ENCODE data around the gene CCDC57. TPM values are rescaled to one million over a fixed set of nuclear protein-coding genes. Genes with fewer than 3 reads are reported as not detected.
A peak's percentile ranks its signal among the peaks of the same experiment; 100 is the strongest.

The CCDC57 gene
- total and polyA plus RNA-seq, 9 of the 15 experiments (the other 6 are each of a cell fraction or from before 2014, with no cell fraction given) = 0.83 to 36.2 (median 13.6) TPM

- TF ChIP-seq ZNF740 (CRISPR knock-in tag; IDR thresholded peaks at IDR 0.05) (no peak), ZNF740 (tag; IDR thresholded peaks at IDR 0.05) (no peak), CC2D1A (IDR thresholded peaks at IDR 0.05) (no peak)
- TF ChIP-seq, protein P1, sequence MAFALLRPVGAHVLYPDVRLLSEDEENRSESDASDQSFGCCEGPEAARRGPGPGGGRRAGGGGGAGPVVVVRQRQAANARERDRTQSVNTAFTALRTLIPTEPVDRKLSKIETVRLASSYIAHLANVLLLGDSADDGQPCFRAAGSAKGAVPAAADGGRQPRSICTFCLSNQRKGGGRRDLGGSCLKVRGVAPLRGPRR (CRISPR knock-in tag; IDR thresholded peaks at IDR 0.05) = no peak
Observed at GRCh38 chr17:82126556-82127314, 85.9 kb downstream of the CCDC57 start (continued).

- H3K36me3 ChIP-seq (ENCODE audit: control insufficient read depth, insufficient read depth, low read length) = peaks cover 3% of the 10 kb centered on the region; the same call in 1 of the 3 replicates
- ChIA-PET CTCF (ENCODE audit: low intra/inter-chr PET ratio) (no interaction called here), POLR2A (interaction anchor here (1.6 kb wide), 1 partner anchor 13 kb away, joined by 3 read pairs; no protein-coding TSS in a partner anchor)
- no peak overlapping the region for H3K4me3 ChIP-seq
- in situ Hi-C loops (cut with MboI) = no loop called here
- no peak overlapping the region for H3K27ac ChIP-seq (ENCODE audit: extremely low read depth, low read depth, low read length)
- ATAC-seq = no peak
- no peaks in the 10 kb centered on the region; the same call in 1 of the 2 replicates for H4K20me1 ChIP-seq (replicated peaks; ENCODE audit: control insufficient read depth, insufficient read depth, low read length)
- H2AFZ ChIP-seq (ENCODE audit: low read depth, low read length) = no peak overlapping the region
- peak; percentile 74 for FAIRE-seq
- H3K4me1 ChIP-seq (replicated peaks in 1 of 2; ENCODE audit: control insufficient read depth in 2 of 2, insufficient read depth in 2 of 2, low read length in 2 of 2) = peaks cover 36 to 39% of the 10 kb centered on the region in 2 experiments
- TF ChIP-seq, protein P2, sequence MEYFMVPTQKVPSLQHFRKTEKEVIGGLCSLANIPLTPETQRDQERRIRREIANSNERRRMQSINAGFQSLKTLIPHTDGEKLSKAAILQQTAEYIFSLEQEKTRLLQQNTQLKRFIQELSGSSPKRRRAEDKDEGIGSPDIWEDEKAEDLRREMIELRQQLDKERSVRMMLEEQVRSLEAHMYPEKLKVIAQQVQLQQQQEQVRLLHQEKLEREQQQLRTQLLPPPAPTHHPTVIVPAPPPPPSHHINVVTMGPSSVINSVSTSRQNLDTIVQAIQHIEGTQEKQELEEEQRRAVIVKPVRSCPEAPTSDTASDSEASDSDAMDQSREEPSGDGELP (CRISPR knock-in tag; IDR thresholded peaks at IDR 0.05; ENCODE audit: borderline replicate concordance) = peak; percentile 38; the same call in 1 of the 2 replicates
- TF ChIP-seq, protein P3, sequence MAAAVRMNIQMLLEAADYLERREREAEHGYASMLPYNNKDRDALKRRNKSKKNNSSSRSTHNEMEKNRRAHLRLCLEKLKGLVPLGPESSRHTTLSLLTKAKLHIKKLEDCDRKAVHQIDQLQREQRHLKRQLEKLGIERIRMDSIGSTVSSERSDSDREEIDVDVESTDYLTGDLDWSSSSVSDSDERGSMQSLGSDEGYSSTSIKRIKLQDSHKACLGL (CRISPR knock-in tag; IDR thresholded peaks at IDR 0.05; ENCODE audit: borderline replicate concordance, poor library complexity, severe bottlenecking) = no peak
- TF ChIP-seq TCF3 (CRISPR knock-in tag; IDR thresholded peaks at IDR 0.05) = peak; percentile 60
- DNase-seq (ENCODE audit: extremely low read depth in 1 of 4, low spot score in 3 of 4) = no peak
- H3K4me2 ChIP-seq (ENCODE audit: insufficient read depth, low read length) = no peak overlapping the region; the same call in none of the 2 replicates
- no peaks in the 10 kb centered on the region; a peak in 1 of 5 replicates for H3K27me3 ChIP-seq (ENCODE audit: control insufficient read depth in 2 of 2, insufficient read depth in 2 of 2, low read length in 2 of 2)
- no peaks in the 10 kb centered on the region for H3K9me3 ChIP-seq (replicated peaks; ENCODE audit: control insufficient read depth, insufficient read depth, low read depth, low read length)
- intact Hi-C loops (cut with micrococcal nuclease) = no loop called here
- peaks cover 6% of the 10 kb centered on the region for H3K9me1 ChIP-seq (ENCODE audit: control insufficient read depth, insufficient read depth, low read length)
- no peaks in the 10 kb centered on the region for H3K79me2 ChIP-seq (ENCODE audit: control insufficient read depth, insufficient read depth, low read length)
- H3K9ac ChIP-seq (ENCODE audit: insufficient read depth in 1 of 2, low read depth in 2 of 2, low read length in 2 of 2) = no peak overlapping the region
- BruUV-seq (replicated peaks) = no TSS peak
- 23% methylated on average over 4 of the region's 4 CpGs for WGBS (ENCODE audit: insufficient coverage, low coverage, missing lambda C conversion rate)
Observed at GRCh38 chr17:82124101-82124500, 88.5 kb downstream of the CCDC57 start.
